NCI-H2196 (cell line): ENCODE measurements around the gene RPL22L1.
"Not testable (repeated sequence)": the region's sequence is repeated elsewhere in the genome, so short reads cannot be mapped to it uniquely, and the experiment has no call there.

ENCODE experiments used
- DNase-seq: peaks from one replicate; lab custom pipeline; 2025; ENCODE audit not compliant: unreplicated experiment; lab: John Stamatoyannopoulos, UW

RPL22L1 gene

DNA sequence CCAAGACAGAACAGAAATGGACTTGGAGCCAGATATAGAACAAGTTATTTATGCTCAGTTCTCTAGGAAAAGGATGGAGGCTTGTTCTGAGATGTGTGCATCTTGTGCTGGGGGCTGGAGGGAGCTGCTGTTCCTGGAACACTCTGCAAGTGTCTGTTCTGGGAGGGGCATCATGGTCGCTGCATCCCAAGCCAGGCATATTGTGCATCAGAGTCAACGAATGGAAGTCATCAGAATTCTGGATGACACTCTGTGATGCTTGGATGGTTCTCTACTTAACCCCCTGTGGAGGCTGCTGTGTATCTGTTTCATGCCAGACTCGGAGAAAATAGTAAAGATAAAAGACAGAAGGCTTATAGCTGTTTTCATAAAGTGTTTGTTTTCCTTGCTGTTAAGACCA, 34.7 kb downstream of the RPL22L1 start:
- no peak for DNase-seq

DNA sequence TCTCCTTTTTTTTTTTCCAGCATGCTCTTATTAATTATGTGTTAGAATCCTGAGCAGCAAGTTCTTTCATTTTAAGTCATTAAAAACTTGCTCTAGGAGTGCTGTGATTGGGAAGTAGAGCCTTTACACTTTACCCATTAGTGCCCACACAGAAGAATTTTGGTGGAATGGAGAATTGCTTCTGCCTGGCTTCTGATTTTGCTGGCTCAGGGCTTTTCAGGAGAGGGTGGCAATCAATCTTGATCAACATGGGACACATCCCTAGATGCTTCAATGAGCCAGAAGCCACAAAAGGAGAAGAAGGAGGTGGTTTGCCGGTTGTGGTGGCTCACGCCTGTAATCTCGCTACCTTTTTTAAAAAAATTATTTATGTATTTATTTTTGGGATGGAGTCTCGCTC, 39.4 kb downstream of the RPL22L1 start:
- no peak for DNase-seq

DNA sequence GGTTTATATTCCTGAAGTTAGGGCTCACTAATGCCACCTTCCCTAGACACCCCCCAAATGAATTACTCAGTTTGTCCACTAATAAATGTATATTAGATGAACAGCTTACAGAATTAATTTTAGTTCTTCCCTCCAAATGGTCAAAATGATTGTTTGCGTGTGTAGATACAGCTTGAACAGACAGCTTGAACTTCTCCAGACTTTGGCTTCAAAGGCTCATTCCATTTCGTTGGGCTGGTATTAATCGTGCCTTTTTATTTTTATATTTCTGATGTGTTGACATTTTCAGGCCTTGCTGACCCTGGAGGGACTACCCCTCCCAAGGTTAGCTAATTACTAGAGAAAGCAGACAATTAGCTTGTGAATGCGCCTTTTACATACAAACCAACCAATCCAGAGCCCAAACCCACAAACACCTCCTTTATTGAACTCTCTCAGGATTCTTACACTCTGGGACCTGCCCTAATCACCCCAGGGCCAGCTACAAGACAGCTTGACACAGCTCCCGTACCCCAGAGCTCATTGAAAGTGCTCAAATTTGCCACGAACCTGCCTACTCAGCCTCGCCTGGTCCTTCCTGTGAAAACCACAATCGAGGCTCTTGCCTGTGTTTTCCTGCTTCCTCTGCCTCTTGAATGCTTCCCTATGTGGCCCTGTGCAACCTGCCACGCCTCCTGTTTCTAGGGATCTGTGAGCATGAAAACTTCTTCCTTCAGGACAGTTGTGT, 40.3 kb downstream of the RPL22L1 start:
- no peak for DNase-seq

DNA sequence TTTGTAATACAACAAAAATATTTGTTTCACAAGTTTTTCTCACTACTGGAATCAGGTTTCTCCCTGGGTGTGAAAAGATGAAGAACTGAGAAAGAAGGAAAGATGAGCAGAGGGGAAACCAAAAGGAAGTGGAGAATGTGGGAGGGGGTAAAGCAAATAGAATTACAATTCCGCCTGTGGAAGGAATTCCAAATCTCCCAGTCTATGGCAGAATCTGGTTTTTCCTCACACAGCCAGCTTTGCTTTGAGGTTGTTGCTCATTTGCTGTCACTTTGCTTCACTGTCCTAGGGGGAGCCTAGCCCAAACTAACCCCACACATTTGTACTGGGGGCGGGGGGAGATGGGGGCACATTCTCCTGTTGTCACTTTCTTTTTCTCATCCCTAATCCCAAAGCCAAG, 43.9 kb downstream of the RPL22L1 start:
- no peak for DNase-seq

DNA sequence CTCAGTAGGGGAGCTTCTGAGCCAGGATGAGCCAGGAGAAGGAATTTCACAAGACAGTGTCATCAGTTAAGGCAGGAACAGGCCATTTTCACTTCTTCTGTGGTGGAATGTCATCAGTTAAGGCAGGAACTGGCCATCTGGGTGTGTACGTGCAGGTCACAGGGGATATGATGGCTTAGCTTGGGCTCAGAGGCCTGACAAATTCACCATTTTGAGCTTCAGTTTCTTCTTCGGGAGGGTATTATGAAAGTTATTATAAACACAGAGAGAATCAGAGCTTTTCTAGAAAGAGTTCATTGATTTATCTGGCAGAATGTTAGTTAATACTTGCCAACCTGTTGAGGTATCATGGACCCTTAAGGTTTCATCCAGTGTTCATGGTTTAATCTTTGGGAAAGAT, 46.4 kb downstream of the RPL22L1 start:
- DNase-seq: not testable (repeated sequence)

DNA sequence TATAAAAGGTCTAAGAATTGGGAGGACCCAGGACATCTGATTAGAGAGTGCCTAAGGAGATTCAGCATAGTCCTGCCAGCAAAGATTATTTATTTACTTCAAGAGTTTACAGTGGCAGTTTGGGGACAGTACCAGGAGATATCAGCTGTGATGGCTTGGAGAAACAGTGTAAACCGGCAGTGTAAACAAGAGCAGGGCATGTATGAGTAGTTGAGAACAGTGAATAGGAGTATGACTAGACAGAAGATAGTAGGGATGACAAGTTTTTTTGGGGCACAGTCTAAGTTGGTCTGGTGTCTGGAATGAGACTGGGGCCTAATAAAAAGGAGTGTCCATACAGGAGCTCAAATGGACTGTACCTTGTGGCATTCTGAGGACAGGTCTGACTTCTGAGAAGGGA, 51.7 kb downstream of the RPL22L1 start:
- DNase-seq: not testable (repeated sequence)

DNA sequence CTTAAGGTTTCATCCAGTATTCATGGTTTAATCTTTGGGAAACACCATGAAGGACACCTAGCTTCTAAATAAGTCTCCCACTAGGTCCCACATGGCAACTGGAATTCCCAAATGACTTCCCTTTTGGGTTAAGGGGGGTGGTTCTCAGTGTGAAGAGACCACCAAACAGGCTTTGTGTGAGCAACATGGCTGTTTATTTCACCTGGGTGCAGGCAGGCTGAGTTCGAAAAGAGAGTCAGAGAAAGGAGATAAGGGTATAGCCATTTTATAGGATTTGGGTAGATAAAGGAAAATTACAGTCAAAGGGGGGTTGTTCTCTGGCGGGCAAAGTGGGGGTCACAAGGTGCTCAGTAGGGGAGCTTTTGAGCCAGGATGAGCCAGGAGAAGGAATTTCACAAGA, 52.5 kb downstream of the RPL22L1 start:
- not testable (repeated sequence) for DNase-seq

DNA sequence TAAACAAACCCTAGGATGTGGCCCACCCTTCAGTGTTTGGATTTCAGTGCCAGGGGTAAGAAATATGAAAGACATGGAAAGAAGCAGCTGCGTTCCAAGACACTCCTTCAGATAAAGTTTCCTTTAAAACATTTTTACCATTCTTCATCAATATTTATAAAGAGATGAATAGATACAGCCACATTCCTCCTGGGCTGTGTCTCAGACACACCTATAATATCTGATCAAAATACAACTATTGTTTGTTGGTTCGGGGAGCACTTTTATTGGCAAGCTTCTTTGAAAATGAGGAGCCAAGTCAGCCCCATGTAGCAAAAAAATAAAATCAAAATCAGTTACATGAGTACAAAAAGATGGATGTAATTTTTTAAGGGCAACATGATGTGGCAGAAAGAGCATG, 53.2 kb downstream of the RPL22L1 start:
- no peak for DNase-seq

DNA sequence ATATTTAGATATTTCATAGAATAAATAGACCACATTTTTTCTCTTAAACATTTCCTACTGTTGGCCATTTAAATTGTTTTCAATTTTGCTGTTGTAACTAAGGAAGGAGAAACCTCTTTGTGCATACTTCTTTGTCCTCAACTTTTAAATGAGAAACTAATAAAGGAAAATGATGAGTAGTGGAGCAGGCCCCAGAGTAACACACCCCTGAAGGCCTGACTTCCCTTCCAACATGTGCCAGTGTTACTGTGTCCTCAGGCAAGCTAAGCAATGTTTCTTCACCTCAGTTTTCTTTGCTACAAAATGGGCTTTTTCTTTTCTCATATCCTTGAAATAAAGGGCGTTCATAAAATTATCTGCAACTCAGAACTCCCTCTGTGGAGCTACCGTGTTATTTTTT, 53.7 kb downstream of the RPL22L1 start:
- DNase-seq: no peak

DNA sequence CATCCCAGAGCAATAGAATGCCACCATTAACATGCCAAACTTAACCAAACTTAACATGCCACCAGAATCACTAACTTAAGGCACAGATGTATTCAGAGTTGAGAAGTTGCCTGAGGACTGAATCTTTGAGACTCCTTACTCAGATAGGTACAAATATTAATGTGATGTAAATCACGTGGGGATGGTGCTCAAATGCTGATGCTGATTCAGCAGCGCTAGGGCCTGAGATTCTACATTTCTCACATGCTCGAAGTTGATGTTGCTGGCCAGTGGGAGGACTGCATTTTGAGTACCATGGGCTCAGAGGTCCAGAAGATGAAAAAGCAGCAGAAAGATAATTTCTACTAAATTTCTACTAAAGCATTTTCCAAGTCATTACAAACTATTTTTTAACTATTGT, 54.1 kb downstream of the RPL22L1 start:
- no peak for DNase-seq

DNA sequence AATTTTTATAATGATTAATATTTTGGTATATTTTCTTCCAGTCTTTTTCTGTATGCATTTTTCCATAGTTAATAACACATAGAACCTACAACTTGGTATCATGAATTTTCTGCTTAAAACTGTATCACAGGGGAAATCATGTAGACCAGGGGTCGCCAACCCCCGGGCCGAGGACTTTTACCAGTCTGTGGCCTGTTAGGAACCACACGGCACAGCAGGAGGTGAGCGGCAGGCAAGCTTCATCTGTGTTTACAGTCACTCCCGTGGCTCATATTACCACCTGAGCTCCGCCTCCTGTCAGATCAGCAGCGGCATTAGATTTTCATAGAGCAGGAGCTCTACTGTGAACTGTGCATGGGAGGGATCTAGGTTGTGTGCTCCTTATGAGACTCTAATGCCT, 54.7 kb downstream of the RPL22L1 start:
- DNase-seq: peak; percentile 33
